ENCODE results near the gene ARL2BP. TPM values are rescaled to one million over a fixed set of nuclear protein-coding genes. Genes with fewer than 3 reads are reported as not detected.
A peak's percentile ranks its signal among the peaks of the same experiment; 100 is the strongest.
"Not testable (repeated sequence)": the region's sequence is repeated elsewhere in the genome, so short reads cannot be mapped to it uniquely, and the experiment has no call there.

ARL2BP gene
- 116 and 136 TPM in 2 replicates for total RNA-seq (2014; rRNA removed; shearing (Covaris generic))
- polyA plus RNA-seq (2016; fragmentation: Nextera tagmentation; extraction: Ambion mirVana) = 111 and 114 TPM in 2 replicates

- H3K4me2 ChIP-seq (ENCODE audit: unreplicated experiment) = peak within 1 kb of the TSS; percentile 98
- peaks cover 23% of the 10 kb centered on the region for H3K36me3 ChIP-seq (ENCODE audit: low read depth)
- peaks cover 27% of the 10 kb centered on the region for H3K79me2 ChIP-seq (ENCODE audit: insufficient read depth)
- in situ Hi-C loops (cut with MboI) = no loop called here
- DNase-seq = peak; percentile 99
- peak within 1 kb of the TSS; percentile 89 for H3K27ac ChIP-seq
- TF ChIP-seq EZH2 (IDR thresholded peaks at IDR 0.05; ENCODE audit: insufficient read depth, poor library complexity, severe bottlenecking) (no peak), EZH2phosphoT487 (IDR thresholded peaks at IDR 0.05; ENCODE audit: insufficient read depth, low read depth) (no peak)
- no peaks in the 10 kb centered on the region for H3K9me3 ChIP-seq (ENCODE audit: low read depth)
- no peaks in the 10 kb centered on the region for H4K20me1 ChIP-seq (ENCODE audit: insufficient read depth)
- 1% methylated on average over 58 to 75 of the region's 77 CpGs for WGBS, 2 experiments (ENCODE audit: low coverage in 1 of 2, low lambda C conversion rate in 2 of 2, missing lambda C conversion rate in 2 of 2)
- H3K27me3 ChIP-seq (replicated peaks; ENCODE audit: insufficient read depth) = no peaks in the 10 kb centered on the region
- H3F3A ChIP-seq (ENCODE audit: insufficient read depth) = peaks cover 22% of the 10 kb centered on the region
- H3K4me1 ChIP-seq (ENCODE audit: insufficient read depth) = 0 out of 2 replicates have a peak, but pooled peaks cover 6% of the 10 kb centered on the region
- H2AFZ ChIP-seq = peak within 1 kb of the TSS; percentile 84
- no peaks in the 10 kb centered on the region for H3K9me2 ChIP-seq (ENCODE audit: insufficient read depth)
- H3K9ac ChIP-seq = peak within 1 kb of the TSS; percentile 98
- peak within 1 kb of the TSS; percentile 92 for H3K4me3 ChIP-seq
Measured at GRCh38 chr16:57244767-57245471, at the start of gene ARL2BP. TSS of gene ARL2BP (plus strand) at chr16:57245259. CDS start at chr16:57245368, 109 bp downstream.

GRCh38 chr16:57196286-57196685 is 48.8 kb upstream of the ARL2BP start:
- Histone ChIP-seq H3K4me2 (ENCODE audit: unreplicated experiment) (peak overlapping the region; percentile 19), H3K9me2 (ENCODE audit: insufficient read depth) (no peaks in the 10 kb centered on the region), H3K36me3 (ENCODE audit: low read depth) (no peaks in the 10 kb centered on the region), H3K9ac (no peak overlapping the region), H3K4me1 (ENCODE audit: insufficient read depth) (peaks cover 56% of the 10 kb centered on the region), H3K27ac (no peak overlapping the region), H2AFZ (no peak overlapping the region), H3K4me3 (no peak overlapping the region), H3F3A (ENCODE audit: insufficient read depth) (peaks cover 34% of the 10 kb centered on the region), H3K79me2 (ENCODE audit: insufficient read depth) (peaks cover 78% of the 10 kb centered on the region), H3K9me3 (ENCODE audit: low read depth) (no peaks in the 10 kb centered on the region), H4K20me1 (ENCODE audit: insufficient read depth) (no peaks in the 10 kb centered on the region), H3K27me3 (replicated peaks; ENCODE audit: insufficient read depth) (no peaks in the 10 kb centered on the region)
- WGBS, 2 experiments (ENCODE audit: low coverage in 1 of 2, low lambda C conversion rate in 2 of 2, missing lambda C conversion rate in 2 of 2) = 53 to 59% methylated on average over 4 of the region's 4 CpGs
- no peak for DNase-seq
- TF ChIP-seq EZH2phosphoT487 (IDR thresholded peaks at IDR 0.05; ENCODE audit: insufficient read depth, low read depth) = no peak
- TF ChIP-seq EZH2 (IDR thresholded peaks at IDR 0.05; ENCODE audit: insufficient read depth, poor library complexity, severe bottlenecking) = no peak
- in situ Hi-C loops (cut with MboI) = no loop called here

- peaks cover 51% of the 10 kb centered on the region for H3K4me1 ChIP-seq (ENCODE audit: insufficient read depth)
- 0 out of 2 replicates have a peak overlapping the region, but pooled peaks have one; percentile 1 for H3K27ac ChIP-seq
- 0 out of 2 replicates have a peak overlapping the region, but pooled peaks have one; percentile 1 for H3K9ac ChIP-seq
Measured at GRCh38 chr16:57196753-57197152, 48.3 kb upstream of the ARL2BP start.

GRCh38 chr16:57200321-57200720 is 44.7 kb upstream of the ARL2BP start:
- H3K27me3 ChIP-seq (replicated peaks; ENCODE audit: insufficient read depth); H3K9me2 ChIP-seq (ENCODE audit: insufficient read depth); H3K27ac ChIP-seq; H3K9ac ChIP-seq; in situ Hi-C loops (cut with MboI); H3K36me3 ChIP-seq (ENCODE audit: low read depth); H3K9me3 ChIP-seq (ENCODE audit: low read depth); H3K4me3 ChIP-seq; H3K4me2 ChIP-seq (ENCODE audit: unreplicated experiment); H2AFZ ChIP-seq; DNase-seq; H4K20me1 ChIP-seq (ENCODE audit: insufficient read depth): not testable (repeated sequence)
- Histone ChIP-seq H3F3A (ENCODE audit: insufficient read depth) (peaks cover 11% of the 10 kb centered on the region; the same call in 1 of the 2 replicates), H3K4me1 (ENCODE audit: insufficient read depth) (peaks cover 26% of the 10 kb centered on the region), H3K79me2 (ENCODE audit: insufficient read depth) (peaks cover 82% of the 10 kb centered on the region)
- 80 to 90% methylated on average over 2 to 11 of the region's 24 CpGs for WGBS, 2 experiments (ENCODE audit: low coverage in 1 of 2, low lambda C conversion rate in 2 of 2, missing lambda C conversion rate in 2 of 2)

More at GRCh38 chr16:57196753-57197152, 48.3 kb upstream of the ARL2BP start:
- no peak for TF ChIP-seq EZH2 (IDR thresholded peaks at IDR 0.05; ENCODE audit: insufficient read depth, poor library complexity, severe bottlenecking)
- H3K4me2 ChIP-seq (ENCODE audit: unreplicated experiment) = peak overlapping the region; percentile 19
- H3K4me3 ChIP-seq = no peak overlapping the region
- no peak overlapping the region for H2AFZ ChIP-seq
- peaks cover 76% of the 10 kb centered on the region for H3K79me2 ChIP-seq (ENCODE audit: insufficient read depth)
- H3K36me3 ChIP-seq (ENCODE audit: low read depth) = no peaks in the 10 kb centered on the region
- 66 to 71% methylated on average over 3 of the region's 3 CpGs for WGBS, 2 experiments (ENCODE audit: low coverage in 1 of 2, low lambda C conversion rate in 2 of 2, missing lambda C conversion rate in 2 of 2)
- no peaks in the 10 kb centered on the region for H3K27me3 ChIP-seq (replicated peaks; ENCODE audit: insufficient read depth)
- peaks cover 31% of the 10 kb centered on the region for H3F3A ChIP-seq (ENCODE audit: insufficient read depth)
- DNase-seq = no peak
- no peaks in the 10 kb centered on the region for H4K20me1 ChIP-seq (ENCODE audit: insufficient read depth)
- H3K9me3 ChIP-seq (ENCODE audit: low read depth) = no peaks in the 10 kb centered on the region
- in situ Hi-C loops (cut with MboI) = no loop called here
- H3K9me2 ChIP-seq (ENCODE audit: insufficient read depth) = no peaks in the 10 kb centered on the region

- H3K4me2 ChIP-seq (ENCODE audit: unreplicated experiment); H4K20me1 ChIP-seq (ENCODE audit: insufficient read depth); H3K27me3 ChIP-seq (replicated peaks; ENCODE audit: insufficient read depth); H2AFZ ChIP-seq; DNase-seq; H3K9me3 ChIP-seq (ENCODE audit: low read depth); in situ Hi-C loops (cut with MboI); H3K27ac ChIP-seq; H3K4me3 ChIP-seq; H3K9me2 ChIP-seq (ENCODE audit: insufficient read depth); H3K9ac ChIP-seq: not testable (repeated sequence)
- H3K79me2 ChIP-seq (ENCODE audit: insufficient read depth) = peaks cover 82% of the 10 kb centered on the region
- peaks cover 13% of the 10 kb centered on the region for H3K36me3 ChIP-seq (ENCODE audit: low read depth)
- H3F3A ChIP-seq (ENCODE audit: insufficient read depth) = peaks cover 11% of the 10 kb centered on the region; the same call in 1 of the 2 replicates
- WGBS, 2 experiments (ENCODE audit: low coverage in 1 of 2, low lambda C conversion rate in 2 of 2, missing lambda C conversion rate in 2 of 2) = 84% methylated on average over 21 of the region's 27 CpGs; no CpG with 5 or more reads in 1 of the 2 experiments
- peaks cover 24% of the 10 kb centered on the region for H3K4me1 ChIP-seq (ENCODE audit: insufficient read depth)
Measured at GRCh38 chr16:57200926-57201325, 44.1 kb upstream of the ARL2BP start.

Data from GM23248 (cell line).